Upper lobe of left lung (tissue), 6 donors: Measurements from ENCODE around the gene PLEKHA5. TPM values are rescaled to one million over a fixed set of nuclear protein-coding genes. Genes with fewer than 3 reads are reported as not detected.
A peak's percentile ranks its signal among the peaks of the same experiment; 100 is the strongest.
"Not testable (repeated sequence)": the region's sequence is repeated elsewhere in the genome, so short reads cannot be mapped to it uniquely, and the experiment has no call there.

Experiments
- ATAC-seq, 2 donors: fragments of 200-7000 bp; cut with Tn5 transposase; one replicate each; pipeline ENCODE4 v1.9.1; 2022; ENCODE audit warnings: mild to moderate bottlenecking in 2 of 2, moderate library complexity in 2 of 2; ENCODE audit not compliant: low FRiP score in 2 of 2
- DNase-seq, 2 donors: peaks; one replicate each; pipeline ENCODE4 v3.0.0-alpha.2; 2019 to 2020
- H3K27ac ChIP-seq, 4 donors: fragments of 200-600 bp; sonication (generic); one replicate each; pipeline ENCODE4 v1.5.1; 2016 to 2019
- H3K27me3 ChIP-seq, 4 donors: fragments of 200-600 bp; sonication (generic); one replicate each; pipeline ENCODE4 v1.5.1; 2017 to 2019
- H3K36me3 ChIP-seq, 4 donors: fragments of 200-600 bp; sonication (generic); one replicate each; pipeline ENCODE4 v1.5.1; 2016 to 2019
- H3K4me1 ChIP-seq, 4 donors: fragments of 200-600 bp; sonication (generic); one replicate each; pipeline ENCODE4 v1.5.1; 2018 to 2019
- H3K4me3 ChIP-seq, 4 donors: fragments of 200-600 bp; sonication (generic); one replicate each; pipeline ENCODE4 v1.5.1; 2017 to 2019; ENCODE audit warnings: mild to moderate bottlenecking in 2 of 4, moderate library complexity in 1 of 4
- H3K9me3 ChIP-seq, 4 donors: fragments of 200-600 bp; sonication (generic); one replicate each; pipeline ENCODE4 v1.5.1; 2018 to 2019
- CTCF ChIP-seq, 6 experiments: fragments of 450-650 bp in 4 of 6; fragments of 200-600 bp in 2 of 6; sonication (generic) in 2 of 6; IDR thresholded peaks; one replicate each; pipeline ENCODE4 v1.5.1; 2016 to 2019; ENCODE audit warnings: antibody characterized with exemption in 6 of 6
- EP300 ChIP-seq, 4 donors: sonication (generic); formaldehyde crosslinking; IDR thresholded peaks; one replicate each; pipeline ENCODE4 v1.5.1; 2017; ENCODE audit warnings: antibody characterized with exemption in 4 of 4, control low read depth in 2 of 4
- POLR2A ChIP-seq, 4 donors: fragments of 450-650 bp; IDR thresholded peaks; one replicate each; pipeline ENCODE4 v1.5.1; 2016 to 2017; ENCODE audit warnings: antibody characterized with exemption in 4 of 4, mild to moderate bottlenecking in 2 of 4
- POLR2AphosphoS5 ChIP-seq, 2 donors: sonication (generic); formaldehyde crosslinking; IDR thresholded peaks; one replicate each; pipeline ENCODE4 v1.5.1; 2017; ENCODE audit warnings: antibody characterized with exemption in 2 of 2
- WGBS, 2 donors: methylation state at CpG; one replicate each; pipeline ENCODE4 v1.1.5; 2017 to 2018; 5-methylcytosine and 5-hydroxymethylcytosine counted together
- total RNA-seq, 6 donors: library from RNA; depleted of rRNA in 4 of 6; stranded (reverse); fragments of >200 nt in 4 of 6; gene quantifications; one replicate each; pipeline versions ENCODE4 v1.1.0 to v1.2.1, GENCODE V29; 2016 to 2021
- donor health status: DM: no; HTN: no; CAD: no; lungs with moderate emphysema.
- donor health status: DM: no; HTN: yes; CAD: no; lungs with severe emphysema.

The PLEKHA5 gene
- total RNA-seq, 6 donors from 2014 or later = 18.5 to 89.6 (median 25.9) TPM

- Histone ChIP-seq H3K4me3 (no peak overlapping the region), H3K27ac (no peak overlapping the region), H3K4me1 (peaks cover 0 to 12% (median 0%) of the 10 kb centered on the region in 4 donors), H3K36me3 (no peaks in the 10 kb centered on the region), H3K9me3 (no peaks in the 10 kb centered on the region), H3K27me3 (no peaks in the 10 kb centered on the region)
- ATAC-seq (no peak), DNase-seq (no peak)
- TF ChIP-seq POLR2A (IDR thresholded peaks at IDR 0.05) (no peak), POLR2AphosphoS5 (IDR thresholded peaks at IDR 0.05) (no peak), CTCF (IDR thresholded peaks at IDR 0.05) (no peak), EP300 (IDR thresholded peaks at IDR 0.05) (no peak)
- 55 to 64% methylated on average over 7 of the region's 7 CpGs for WGBS, 2 donors
Measured at GRCh38 chr12:19410629-19411185, 281.2 kb downstream of the PLEKHA5 start.

- Histone ChIP-seq H3K36me3 (no peaks in the 10 kb centered on the region), H3K27me3 (no peaks in the 10 kb centered on the region), H3K4me3 (no peak overlapping the region), H3K4me1 (peaks cover 0 to 12% (median 0%) of the 10 kb centered on the region in 4 donors), H3K27ac (no peak overlapping the region), H3K9me3 (no peaks in the 10 kb centered on the region)
- ATAC-seq (peak in 1 of 2 donors; percentile 19), DNase-seq (no peak)
- TF ChIP-seq EP300 (IDR thresholded peaks at IDR 0.05) (no peak), POLR2AphosphoS5 (IDR thresholded peaks at IDR 0.05) (no peak), POLR2A (IDR thresholded peaks at IDR 0.05) (no peak), CTCF (IDR thresholded peaks at IDR 0.05) (no peak)
- WGBS, 2 donors = 90 to 92% methylated on average over 10 of the region's 10 CpGs
Measured at GRCh38 chr12:19411234-19412204, 282.0 kb downstream of the PLEKHA5 start.

GRCh38 chr12:19412844-19413243, 283.3 kb downstream of the PLEKHA5 start:
- no peak overlapping the region for H3K27ac ChIP-seq
- 88 to 96% methylated on average over 21 to 23 of the region's 23 CpGs for WGBS, 2 donors
- DNase-seq = peak in 1 of 2 donors; percentile 73

GRCh38 chr12:19413582-19413981, 284.0 kb downstream of the PLEKHA5 start:
- H3K27me3 ChIP-seq, ATAC-seq, H3K4me3 ChIP-seq, H3K36me3 ChIP-seq, H3K27ac ChIP-seq, DNase-seq, H3K9me3 ChIP-seq: not testable (repeated sequence)
- H3K4me1 ChIP-seq = peaks cover 0 to 12% (median 0%) of the 10 kb centered on the region in 4 donors
- 92 to 99% methylated on average over 5 of the region's 5 CpGs for WGBS, 2 donors

More at GRCh38 chr12:19412844-19413243, 283.3 kb downstream of the PLEKHA5 start:
- H3K9me3 ChIP-seq = no peaks in the 10 kb centered on the region
- TF ChIP-seq EP300 (IDR thresholded peaks at IDR 0.05) (no peak), POLR2AphosphoS5 (IDR thresholded peaks at IDR 0.05) (no peak), CTCF (IDR thresholded peaks at IDR 0.05) (no peak), POLR2A (IDR thresholded peaks at IDR 0.05) (no peak)
- H3K27me3 ChIP-seq = no peaks in the 10 kb centered on the region
- peak in 1 of 2 donors; percentile 59 for ATAC-seq
- no peaks in the 10 kb centered on the region for H3K36me3 ChIP-seq
- no peak overlapping the region for H3K4me3 ChIP-seq
- peaks cover 0 to 12% (median 0%) of the 10 kb centered on the region in 4 donors for H3K4me1 ChIP-seq

- TF ChIP-seq CTCF (IDR thresholded peaks at IDR 0.05) (no peak), EP300 (IDR thresholded peaks at IDR 0.05) (no peak), POLR2A (IDR thresholded peaks at IDR 0.05) (no peak), POLR2AphosphoS5 (IDR thresholded peaks at IDR 0.05) (no peak)
- H3K27me3 ChIP-seq = no peaks in the 10 kb centered on the region
- no peaks in the 10 kb centered on the region for H3K36me3 ChIP-seq
- no peak overlapping the region for H3K27ac ChIP-seq
- no peaks in the 10 kb centered on the region for H3K9me3 ChIP-seq
- no peak overlapping the region for H3K4me3 ChIP-seq
- peaks cover 0 to 3% (median 0%) of the 10 kb centered on the region in 4 donors for H3K4me1 ChIP-seq
- no peak for ATAC-seq
- DNase-seq = no peak
Measured at GRCh38 chr12:19415563-19415962, 286.0 kb downstream of the PLEKHA5 start.
